Skeletal muscle tissue (tissue), 4 donors: ENCODE data around the gene HACE1. TPM values are rescaled to one million over a fixed set of nuclear protein-coding genes. Genes with fewer than 3 reads are reported as not detected.

Experiments used
- H3K27ac ChIP-seq: one replicate; pipeline ENCODE4 v1.7.0; 2013; ENCODE audit warnings: mild to moderate bottlenecking, low read depth, low read length, inconsistent platforms
- H3K27me3 ChIP-seq, 3 donors: one replicate each; pipeline ENCODE4 v1.7.0; 2013; ENCODE audit warnings: low read length in 3 of 3; ENCODE audit not compliant: control insufficient read depth in 3 of 3, insufficient read depth in 3 of 3
- H3K36me3 ChIP-seq, 3 donors: one replicate each; pipeline ENCODE4 v1.7.0; 2013; ENCODE audit warnings: low read length in 3 of 3; ENCODE audit not compliant: control insufficient read depth in 3 of 3, insufficient read depth in 3 of 3
- H3K4me1 ChIP-seq, 3 donors: one replicate each; pipeline ENCODE4 v1.7.0; 2013; ENCODE audit warnings: low read length in 3 of 3, mild to moderate bottlenecking in 3 of 3; ENCODE audit not compliant: control insufficient read depth in 3 of 3, insufficient read depth in 3 of 3
- H3K4me3 ChIP-seq, 3 donors: one replicate each; pipeline ENCODE4 v1.7.0; 2013; ENCODE audit warnings: low read length in 3 of 3
- H3K9ac ChIP-seq, 3 donors: one replicate each; pipeline ENCODE4 v1.7.0; 2013; ENCODE audit warnings: low read length in 3 of 3, mild to moderate bottlenecking in 3 of 3, moderate library complexity in 2 of 3, low read depth in 1 of 3
- H3K9me3 ChIP-seq, 3 donors: one replicate each; pipeline ENCODE4 v1.7.0; 2013; ENCODE audit warnings: low read length in 3 of 3; ENCODE audit not compliant: control insufficient read depth in 3 of 3
- total RNA-seq: library from RNA; depleted of rRNA; stranded (reverse); fragments of >200 nt; gene quantifications from one replicate; pipeline ENCODE4 v1.2.3, GENCODE V29; 2014
- donor health status: Osteomylitis.

Gene HACE1
- total RNA-seq, 1 donor from 2014 or later: 19.8 TPM

- H3K4me1 ChIP-seq: no peaks in the 10 kb centered on the region
- no peak overlapping the region for H3K9ac ChIP-seq
- no peak overlapping the region for H3K4me3 ChIP-seq
- no peak overlapping the region for H3K27ac ChIP-seq
- H3K27me3 ChIP-seq: no peaks in the 10 kb centered on the region
- peaks cover 0 to 8% (median 2%) of the 10 kb centered on the region in 3 donors for H3K36me3 ChIP-seq
- no peaks in the 10 kb centered on the region for H3K9me3 ChIP-seq
Measured at GRCh38 chr6:104795363-104795762, 64.4 kb downstream of the HACE1 start.

GRCh38 chr6:104789770-104790190, 69.9 kb downstream of the HACE1 start:
- Histone ChIP-seq H3K4me1 (no peaks in the 10 kb centered on the region), H3K4me3 (no peak overlapping the region), H3K9ac (no peak overlapping the region), H3K36me3 (peaks cover 0 to 5% (median 2%) of the 10 kb centered on the region in 3 donors), H3K27ac (no peak overlapping the region), H3K9me3 (no peaks in the 10 kb centered on the region), H3K27me3 (no peaks in the 10 kb centered on the region)

- no peak overlapping the region for H3K27ac ChIP-seq
- no peaks in the 10 kb centered on the region for H3K9me3 ChIP-seq
- no peak overlapping the region for H3K9ac ChIP-seq
- H3K27me3 ChIP-seq: no peaks in the 10 kb centered on the region
- H3K36me3 ChIP-seq: peaks cover 2 to 5% (median 4%) of the 10 kb centered on the region in 3 donors
- no peak overlapping the region for H3K4me3 ChIP-seq
- no peaks in the 10 kb centered on the region for H3K4me1 ChIP-seq
Measured at GRCh38 chr6:104788400-104788799, 71.3 kb downstream of the HACE1 start.

- Histone ChIP-seq H3K4me1 (no peaks in the 10 kb centered on the region), H3K9me3 (no peaks in the 10 kb centered on the region), H3K36me3 (peaks cover 0 to 8% (median 2%) of the 10 kb centered on the region in 3 donors)
Measured at GRCh38 chr6:104787305-104787704, 72.4 kb downstream of the HACE1 start.

GRCh38 chr6:104784884-104785283, 74.8 kb downstream of the HACE1 start:
- Histone ChIP-seq H3K4me3 (no peak overlapping the region), H3K9me3 (no peaks in the 10 kb centered on the region), H3K36me3 (peaks cover 0 to 8% (median 3%) of the 10 kb centered on the region in 3 donors), H3K27ac (no peak overlapping the region), H3K27me3 (no peaks in the 10 kb centered on the region), H3K4me1 (no peaks in the 10 kb centered on the region), H3K9ac (no peak overlapping the region)

More at GRCh38 chr6:104787305-104787704, 72.4 kb downstream of the HACE1 start:
- H3K4me3 ChIP-seq: no peak overlapping the region
- no peak overlapping the region for H3K9ac ChIP-seq
- H3K27ac ChIP-seq: no peak overlapping the region
- no peaks in the 10 kb centered on the region for H3K27me3 ChIP-seq

GRCh38 chr6:104771258-104771832, 88.4 kb downstream of the HACE1 start:
- Histone ChIP-seq H3K4me3 (no peak overlapping the region), H3K4me1 (no peaks in the 10 kb centered on the region), H3K9me3 (no peaks in the 10 kb centered on the region), H3K36me3 (peaks cover 0 to 6% (median 4%) of the 10 kb centered on the region in 3 donors), H3K27me3 (no peaks in the 10 kb centered on the region), H3K27ac (no peak overlapping the region), H3K9ac (no peak overlapping the region)

- peaks cover 0 to 20% (median 10%) of the 10 kb centered on the region in 3 donors for H3K36me3 ChIP-seq
Measured at GRCh38 chr6:104768906-104769305, 90.8 kb downstream of the HACE1 start.

GRCh38 chr6:104766595-104766994, 93.1 kb downstream of the HACE1 start:
- no peak overlapping the region for H3K9ac ChIP-seq
- no peaks in the 10 kb centered on the region for H3K9me3 ChIP-seq
- H3K27ac ChIP-seq: no peak overlapping the region
- no peak overlapping the region for H3K4me3 ChIP-seq
- H3K4me1 ChIP-seq: no peaks in the 10 kb centered on the region
- no peaks in the 10 kb centered on the region for H3K27me3 ChIP-seq
- peaks cover 0 to 20% (median 10%) of the 10 kb centered on the region in 3 donors for H3K36me3 ChIP-seq

More at GRCh38 chr6:104768906-104769305, 90.8 kb downstream of the HACE1 start:
- H3K9ac ChIP-seq: no peak overlapping the region
- H3K27ac ChIP-seq: no peak overlapping the region
- no peak overlapping the region for H3K4me3 ChIP-seq
- no peaks in the 10 kb centered on the region for H3K27me3 ChIP-seq
- H3K9me3 ChIP-seq: no peaks in the 10 kb centered on the region
- no peaks in the 10 kb centered on the region for H3K4me1 ChIP-seq

- Histone ChIP-seq H3K4me3 (no peak overlapping the region), H3K27me3 (no peaks in the 10 kb centered on the region), H3K4me1 (no peaks in the 10 kb centered on the region), H3K36me3 (peaks cover 0 to 12% (median 9%) of the 10 kb centered on the region in 3 donors), H3K9ac (no peak overlapping the region), H3K27ac (no peak overlapping the region), H3K9me3 (peaks cover 0 to 7% (median 0%) of the 10 kb centered on the region in 3 donors)
Measured at GRCh38 chr6:104754788-104755409, 104.8 kb downstream of the HACE1 start.

- H3K4me1 ChIP-seq: no peaks in the 10 kb centered on the region
- H3K4me3 ChIP-seq: no peak overlapping the region
- H3K36me3 ChIP-seq: peaks cover 0 to 12% (median 9%) of the 10 kb centered on the region in 3 donors
- H3K9ac ChIP-seq: no peak overlapping the region
- H3K9me3 ChIP-seq: peaks cover 0 to 7% (median 0%) of the 10 kb centered on the region in 3 donors
- H3K27ac ChIP-seq: no peak overlapping the region
- no peaks in the 10 kb centered on the region for H3K27me3 ChIP-seq
Measured at GRCh38 chr6:104753251-104753650, 106.5 kb downstream of the HACE1 start.
